Stimulated activated CD8-positive, alpha-beta memory T cell treated with anti-CD3 and anti-CD28 coated beads, Interleukin-7, amount 100 ng/mL, for 24 hours (primary cell): ENCODE measurements around the gene DIDO1.
"Not testable (repeated sequence)": the region's sequence is repeated elsewhere in the genome, so short reads cannot be mapped to it uniquely, and the experiment has no call there.

Experiments used
- DNase-seq: peaks from one replicate; pipeline ENCODE4 v3.0.0-alpha.2; 2020; ENCODE audit warnings: low read depth

DIDO1 gene

DNA sequence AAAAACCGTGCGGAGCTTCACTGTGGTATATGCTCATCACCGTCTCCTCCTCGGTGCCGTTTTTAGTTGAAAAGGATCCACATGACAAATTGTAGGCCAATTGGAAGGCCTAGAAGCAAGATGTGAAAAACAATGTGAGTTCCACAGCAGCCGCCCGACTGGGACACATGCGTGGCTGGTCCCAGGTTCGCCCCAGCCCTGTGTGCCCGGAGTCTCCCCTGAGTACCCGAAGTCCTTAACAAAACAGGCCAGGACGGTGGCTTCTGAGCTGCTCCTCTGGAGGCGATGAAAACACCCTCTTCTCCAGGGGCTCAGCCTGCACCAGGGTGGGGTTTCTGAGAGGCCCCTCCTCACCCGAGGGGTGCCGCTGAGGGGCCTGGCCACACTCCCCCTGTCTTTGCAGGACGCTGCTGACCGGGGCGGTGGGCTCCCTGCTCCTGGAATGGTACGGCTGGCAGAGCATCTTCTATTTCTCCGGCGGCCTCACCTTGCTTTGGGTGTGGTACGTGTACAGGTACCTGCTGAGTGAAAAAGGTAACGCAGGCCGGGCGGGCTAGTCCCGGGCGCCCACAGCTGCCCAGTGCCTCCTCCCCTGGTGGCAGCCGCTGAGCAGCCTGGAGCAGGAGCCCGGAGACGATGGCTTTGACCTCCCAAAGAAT is 36.0 kb upstream of the DIDO1 start:
- DNase-seq = no peak

DNA sequence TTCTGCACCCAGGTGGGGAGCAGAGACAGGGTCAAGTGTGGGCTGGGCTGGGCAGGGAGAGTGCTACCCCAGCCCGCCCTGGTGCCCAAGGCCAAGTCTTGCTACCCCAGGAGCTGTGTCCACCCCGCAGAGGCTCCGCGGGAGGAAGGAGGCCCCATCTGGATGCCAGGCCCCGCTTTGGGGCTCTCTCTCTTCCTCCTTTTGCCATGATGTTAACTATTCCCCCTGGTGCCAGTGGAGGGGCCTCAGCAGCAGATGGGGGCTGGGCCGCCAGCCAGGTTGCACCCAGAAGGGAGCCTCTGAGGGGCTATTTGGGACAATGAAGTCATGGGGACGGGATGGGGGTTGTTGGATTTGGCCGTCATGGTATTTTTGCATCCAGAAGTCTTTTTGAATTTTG is 35.5 kb upstream of the DIDO1 start:
- no peak for DNase-seq

DNA sequence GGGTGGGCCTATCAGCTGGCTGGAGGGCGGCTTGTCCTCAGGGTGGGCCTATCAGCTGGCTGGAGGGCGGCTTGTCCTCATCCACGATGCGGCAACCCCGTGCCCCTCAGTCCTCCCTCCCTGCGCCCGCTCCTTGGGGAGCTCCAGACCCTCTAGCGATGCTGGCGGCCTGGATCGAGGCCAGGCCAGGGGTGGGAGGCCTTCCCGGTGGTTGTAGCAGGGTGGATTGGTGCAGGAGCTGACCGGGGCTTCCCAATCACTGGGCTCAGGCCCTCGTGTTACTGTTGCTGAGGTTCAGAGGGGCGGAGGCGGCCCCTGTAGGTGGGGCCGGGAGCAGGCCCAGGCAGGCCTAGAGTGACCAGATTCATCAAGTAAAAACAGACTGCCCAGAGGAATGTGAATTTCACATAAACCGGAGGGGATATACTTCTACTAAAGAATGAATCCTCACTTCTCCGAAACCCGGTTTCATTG is 35.0 kb upstream of the DIDO1 start:
- no peak for DNase-seq

DNA sequence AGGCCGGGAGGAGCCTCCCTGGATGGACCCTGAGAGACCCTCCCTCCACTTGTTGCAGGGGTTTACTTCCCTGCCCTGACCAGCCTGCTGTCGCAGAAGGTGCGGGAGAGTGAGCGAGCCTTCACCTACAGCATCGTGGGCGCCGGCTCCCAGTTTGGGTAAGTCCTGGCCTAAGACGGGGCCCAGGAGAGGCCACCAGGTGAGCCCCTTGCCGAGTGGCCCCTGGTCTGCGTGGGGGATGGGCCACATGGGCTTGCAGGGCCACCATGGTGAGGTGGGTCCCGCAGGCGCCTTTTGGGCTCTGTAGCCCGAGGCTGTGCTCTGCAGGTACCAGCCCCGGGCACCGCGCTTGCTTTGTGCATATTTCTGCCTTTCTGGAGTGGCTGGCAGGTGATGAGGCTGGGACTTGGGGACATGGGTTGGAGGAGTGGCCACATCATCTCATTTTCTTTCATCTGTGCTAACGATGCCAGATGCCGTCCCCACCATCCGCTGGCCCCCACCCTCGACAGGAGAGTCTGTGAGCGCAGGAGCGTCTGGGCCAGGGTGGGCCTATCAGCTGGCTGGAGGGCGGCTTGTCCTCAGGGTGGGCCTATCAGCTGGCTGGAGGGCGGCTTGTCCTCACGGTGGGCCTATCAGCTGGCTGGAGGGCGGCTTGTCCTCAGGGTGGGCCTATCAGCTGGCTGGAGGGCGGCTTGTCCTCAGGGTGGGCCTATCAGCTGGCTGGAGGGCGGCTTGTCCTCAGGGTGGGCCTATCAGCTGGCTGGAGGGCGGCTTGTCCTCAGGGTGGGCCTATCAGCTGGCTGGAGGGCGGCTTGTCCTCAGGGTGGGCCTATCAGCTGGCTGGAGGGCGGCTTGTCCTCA is 34.4 kb upstream of the DIDO1 start:
- not testable (repeated sequence) for DNase-seq

DNA sequence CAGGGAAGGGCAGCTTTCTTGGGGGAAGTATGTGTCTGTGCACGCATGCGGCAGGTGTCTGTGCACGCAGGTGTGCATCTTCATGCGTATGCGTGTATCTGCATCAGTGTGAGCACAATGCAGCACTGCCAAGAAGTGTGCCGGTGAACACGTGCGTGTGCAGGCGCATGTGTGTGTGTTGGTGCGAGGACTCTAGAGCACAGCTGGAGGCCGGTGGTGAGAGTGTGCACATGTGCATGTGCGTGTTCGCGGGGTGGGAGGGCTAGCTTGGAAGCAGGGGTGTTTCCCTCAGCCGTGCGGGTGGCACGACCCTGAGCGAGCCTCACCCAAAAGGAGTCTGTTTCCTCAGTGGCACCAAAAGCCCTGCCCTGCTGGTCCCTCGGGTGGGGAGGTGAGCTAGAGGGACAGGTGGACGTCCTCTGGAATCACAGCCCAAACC is 33.7 kb upstream of the DIDO1 start:
- no peak for DNase-seq

DNA sequence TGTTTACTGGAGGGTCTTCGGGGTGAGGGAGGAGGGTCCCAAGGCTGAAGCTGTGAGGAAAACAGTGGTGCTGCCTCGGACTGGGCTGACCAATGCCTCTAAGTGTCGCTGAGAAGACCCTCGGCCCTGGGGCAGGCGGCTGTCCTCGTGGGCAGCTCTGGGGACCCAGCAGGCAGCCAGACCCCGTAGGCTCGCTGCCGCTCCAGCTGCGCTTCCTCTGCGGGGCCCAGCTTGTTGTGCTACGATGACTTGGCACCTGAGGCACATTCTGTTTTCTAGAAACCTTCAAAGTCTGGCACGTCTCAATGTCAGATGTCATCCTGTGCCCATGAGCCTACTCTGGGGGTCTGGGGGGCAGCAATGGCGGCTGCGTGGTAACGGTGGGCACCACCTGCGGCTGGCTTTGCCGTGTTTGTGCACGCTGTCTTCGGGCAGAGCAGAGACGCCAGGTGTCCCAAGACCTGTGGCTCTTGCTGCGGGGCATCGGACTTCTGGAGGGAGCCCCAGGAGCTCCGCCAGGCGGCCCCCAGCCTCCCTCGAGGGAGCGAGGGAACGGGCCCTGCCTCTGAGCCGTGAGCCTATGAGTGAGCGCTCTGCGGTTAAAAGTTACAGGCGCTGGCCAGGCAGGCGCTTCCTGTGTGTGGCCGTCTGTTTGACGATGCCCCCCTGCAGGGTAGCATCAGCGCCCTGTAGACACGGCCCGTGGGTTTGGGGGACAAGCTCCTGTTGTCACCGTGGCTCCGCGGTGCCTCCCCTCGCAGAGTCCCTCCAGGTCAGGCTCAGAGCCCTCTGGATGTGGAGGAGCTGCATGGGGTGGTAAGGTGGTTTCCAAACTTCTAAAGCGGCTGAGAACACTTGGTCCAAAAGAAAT is 33.0 kb upstream of the DIDO1 start:
- DNase-seq = no peak

DNA sequence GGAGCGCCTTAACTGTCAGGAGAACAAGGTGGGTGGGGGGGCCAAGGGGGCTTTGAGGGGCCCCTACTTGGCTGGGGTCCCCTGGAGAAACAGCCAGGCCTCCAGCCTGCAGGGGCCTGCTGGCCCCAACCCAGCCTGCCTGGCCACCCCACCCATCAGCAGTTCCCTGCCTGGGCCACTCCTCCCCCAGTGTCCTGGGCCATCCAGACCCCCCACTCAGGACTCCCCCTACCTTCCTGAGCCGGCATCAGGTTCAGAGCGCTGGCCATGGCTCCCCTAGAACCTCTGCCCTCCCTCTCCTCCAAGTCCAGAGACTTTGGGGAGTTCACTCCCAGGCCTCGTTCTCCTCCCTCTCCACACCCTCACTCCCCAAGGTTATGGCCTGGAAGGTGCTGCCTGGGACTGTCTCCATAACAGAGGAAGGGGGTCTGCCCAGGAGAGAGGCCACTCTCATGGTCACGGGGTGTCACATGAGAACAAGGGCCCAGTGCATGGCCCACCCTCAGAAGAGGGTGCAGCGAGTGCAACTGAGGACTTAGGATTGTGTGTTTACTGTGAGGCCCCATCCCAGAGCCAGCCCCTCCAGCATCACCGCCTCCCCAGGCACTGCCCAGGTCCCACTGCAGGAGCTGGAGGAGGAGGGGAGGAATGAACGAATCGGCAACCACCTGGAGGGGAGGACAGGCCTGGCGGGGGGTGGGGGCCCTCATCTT is 32.2 kb upstream of the DIDO1 start:
- no peak for DNase-seq

DNA sequence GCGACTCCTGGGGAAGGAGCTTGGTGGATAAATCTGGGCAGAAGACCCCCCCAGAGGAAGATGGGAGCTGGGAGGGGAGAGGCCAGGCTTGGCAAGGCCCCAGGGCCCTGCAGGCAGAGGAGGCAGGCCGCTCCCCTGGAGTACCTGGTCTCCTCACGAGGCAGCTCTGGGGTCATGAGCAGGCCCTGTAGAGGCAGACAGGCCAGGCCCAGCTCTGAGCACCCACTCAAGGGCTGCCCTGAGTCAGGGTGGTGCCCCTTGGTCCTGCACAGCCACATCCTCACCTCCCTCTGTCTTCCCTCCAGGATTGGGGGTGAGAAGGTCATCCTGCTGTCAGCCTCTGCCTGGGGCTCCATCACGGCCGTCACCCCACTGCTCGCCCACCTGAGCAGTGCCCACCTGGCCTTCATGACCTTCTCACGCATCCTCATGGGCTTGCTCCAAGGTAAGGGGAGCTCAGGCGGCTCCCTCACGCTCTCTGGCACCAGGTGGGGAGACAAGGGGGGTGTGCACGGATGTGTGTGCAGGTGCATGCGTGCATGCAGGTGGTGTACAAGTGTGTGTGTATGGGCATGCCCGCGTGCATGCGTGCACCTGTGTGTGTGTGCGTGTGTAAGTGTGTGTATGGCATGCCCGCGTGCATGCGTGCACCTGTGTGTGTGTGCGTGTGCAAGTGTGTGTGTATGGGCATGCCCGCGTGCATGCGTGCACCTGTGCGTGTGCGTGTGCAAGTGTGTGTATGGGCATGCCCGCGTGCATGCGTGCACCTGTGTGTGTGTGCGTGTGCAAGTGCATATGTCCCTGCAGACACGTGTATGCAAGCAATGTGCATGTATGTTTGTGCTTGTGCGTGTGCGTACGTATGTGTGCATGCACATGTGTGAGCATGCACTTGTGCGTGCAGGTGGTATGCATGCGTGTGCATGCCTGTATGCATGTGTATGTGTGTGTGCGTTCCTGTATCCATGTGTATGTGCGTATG is 31.1 kb upstream of the DIDO1 start:
- DNase-seq = no peak

DNA sequence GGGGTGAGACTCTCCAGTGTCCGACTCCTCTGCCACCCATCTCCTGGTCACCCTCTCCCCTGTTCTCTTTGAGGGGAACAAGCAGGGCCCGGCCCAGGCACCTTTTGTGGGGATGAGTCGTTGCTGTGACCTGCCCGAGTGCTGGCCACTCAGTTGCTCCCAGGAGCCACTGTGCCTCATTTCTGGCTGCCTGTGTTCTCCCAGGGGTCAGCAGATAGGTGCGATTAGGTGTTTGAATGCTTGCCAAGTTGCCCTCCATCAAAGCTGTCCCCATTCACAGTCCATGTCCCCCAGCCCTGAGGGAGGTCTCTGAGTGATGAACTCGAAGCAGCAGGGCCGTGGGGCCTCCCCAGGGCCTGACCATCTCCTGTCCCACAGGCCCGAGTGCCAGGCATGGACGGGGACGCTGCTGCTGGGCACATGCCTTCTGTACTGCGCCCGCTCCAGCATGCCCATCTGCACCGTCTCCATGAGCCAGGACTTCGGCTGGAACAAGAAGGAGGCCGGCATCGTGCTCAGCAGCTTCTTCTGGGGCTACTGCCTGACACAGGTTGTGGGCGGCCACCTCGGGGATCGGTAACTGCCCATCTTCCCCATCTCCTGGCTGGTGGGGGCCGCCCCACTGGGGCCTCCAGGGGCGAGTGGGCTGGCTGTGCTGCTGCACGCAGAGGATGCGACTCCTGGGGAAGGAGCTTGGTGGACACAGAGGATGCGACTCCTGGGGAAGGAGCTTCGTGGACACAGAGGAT is 30.3 kb upstream of the DIDO1 start:
- DNase-seq = no peak

DNA sequence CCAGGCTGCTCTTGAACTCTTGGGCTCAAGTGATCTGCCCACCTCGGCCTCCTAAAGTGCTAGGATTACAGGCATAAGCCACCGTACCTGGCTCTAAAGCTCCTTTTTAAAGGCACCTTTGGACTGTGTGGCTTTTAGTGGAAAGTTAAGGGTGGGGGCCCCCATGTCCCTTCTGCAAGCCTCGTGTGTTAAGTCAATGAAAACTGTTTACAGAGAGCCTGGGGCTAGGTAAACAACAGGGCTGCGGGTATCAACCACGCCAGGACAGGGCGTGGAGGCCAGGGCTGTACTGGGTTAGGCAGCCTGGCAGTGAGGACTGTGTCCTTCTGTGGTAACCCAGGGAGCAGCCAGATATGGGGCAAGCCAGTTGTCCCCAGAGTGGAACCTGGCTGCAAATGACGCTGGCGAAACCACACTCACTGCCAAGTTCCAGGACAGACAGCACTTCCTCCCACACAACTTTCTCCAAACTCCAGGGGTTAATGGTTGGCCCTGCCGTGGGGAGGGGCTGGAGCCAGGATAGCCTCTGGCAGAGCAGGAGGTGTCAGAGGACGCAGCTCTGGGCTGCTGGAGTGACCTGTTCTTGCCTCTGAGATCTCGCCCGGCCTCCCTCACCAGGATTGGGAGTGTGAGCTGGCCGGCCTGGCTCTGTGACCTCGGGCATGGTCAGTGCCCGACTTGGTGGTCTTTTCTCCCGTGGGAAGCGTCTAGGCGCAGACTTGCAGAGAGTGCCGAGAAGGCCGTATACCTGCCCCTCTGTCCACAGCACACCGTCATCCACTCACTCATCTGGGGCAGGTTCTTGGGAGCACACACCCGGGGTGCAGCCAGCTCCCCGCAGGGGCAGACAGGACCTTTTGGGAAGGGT is 29.4 kb upstream of the DIDO1 start:
- DNase-seq = no peak

DNA sequence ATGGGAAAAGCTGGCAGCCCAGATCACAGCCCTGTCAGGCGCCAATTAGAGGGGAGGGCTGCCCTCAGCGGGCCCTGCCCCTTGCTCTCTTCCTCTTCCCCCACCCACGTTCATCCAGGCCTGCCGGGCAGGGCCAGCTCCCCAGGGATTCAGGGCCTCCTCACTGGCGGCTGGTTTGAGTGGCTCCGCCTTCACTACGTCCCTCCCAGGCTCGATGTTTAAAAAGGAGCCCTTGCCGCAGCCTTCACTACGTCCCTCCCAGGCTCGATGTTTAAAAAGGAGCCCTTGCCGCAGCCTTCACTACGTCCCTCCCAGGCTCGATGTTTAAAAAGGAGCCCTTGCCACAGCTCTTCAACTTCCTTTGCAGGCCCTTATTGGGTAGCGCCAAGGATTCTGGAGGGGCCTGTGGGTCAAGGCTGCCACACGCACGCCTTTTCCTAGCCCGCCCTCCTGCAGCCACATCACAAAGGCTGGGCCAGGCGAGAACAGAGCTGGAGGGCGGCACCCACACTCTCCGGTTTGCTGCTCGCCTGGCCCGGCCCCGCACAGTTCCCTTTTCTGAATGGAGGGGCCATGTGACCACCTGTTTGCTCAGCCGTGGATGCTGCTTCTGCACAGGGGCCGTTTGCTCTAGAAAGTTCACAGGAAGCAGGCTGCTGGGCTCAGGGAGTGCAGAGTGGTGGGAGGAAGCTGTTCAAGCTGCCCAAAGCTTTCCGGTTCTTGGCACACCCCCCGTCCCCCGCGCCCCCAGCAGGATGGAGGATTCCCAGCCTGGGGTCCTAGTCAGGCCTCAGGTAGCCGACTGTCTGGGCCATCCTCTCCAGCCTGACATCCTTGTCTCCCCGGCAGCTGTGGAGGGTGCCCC is 27.8 kb upstream of the DIDO1 start:
- peak; percentile 29 for DNase-seq

DNA sequence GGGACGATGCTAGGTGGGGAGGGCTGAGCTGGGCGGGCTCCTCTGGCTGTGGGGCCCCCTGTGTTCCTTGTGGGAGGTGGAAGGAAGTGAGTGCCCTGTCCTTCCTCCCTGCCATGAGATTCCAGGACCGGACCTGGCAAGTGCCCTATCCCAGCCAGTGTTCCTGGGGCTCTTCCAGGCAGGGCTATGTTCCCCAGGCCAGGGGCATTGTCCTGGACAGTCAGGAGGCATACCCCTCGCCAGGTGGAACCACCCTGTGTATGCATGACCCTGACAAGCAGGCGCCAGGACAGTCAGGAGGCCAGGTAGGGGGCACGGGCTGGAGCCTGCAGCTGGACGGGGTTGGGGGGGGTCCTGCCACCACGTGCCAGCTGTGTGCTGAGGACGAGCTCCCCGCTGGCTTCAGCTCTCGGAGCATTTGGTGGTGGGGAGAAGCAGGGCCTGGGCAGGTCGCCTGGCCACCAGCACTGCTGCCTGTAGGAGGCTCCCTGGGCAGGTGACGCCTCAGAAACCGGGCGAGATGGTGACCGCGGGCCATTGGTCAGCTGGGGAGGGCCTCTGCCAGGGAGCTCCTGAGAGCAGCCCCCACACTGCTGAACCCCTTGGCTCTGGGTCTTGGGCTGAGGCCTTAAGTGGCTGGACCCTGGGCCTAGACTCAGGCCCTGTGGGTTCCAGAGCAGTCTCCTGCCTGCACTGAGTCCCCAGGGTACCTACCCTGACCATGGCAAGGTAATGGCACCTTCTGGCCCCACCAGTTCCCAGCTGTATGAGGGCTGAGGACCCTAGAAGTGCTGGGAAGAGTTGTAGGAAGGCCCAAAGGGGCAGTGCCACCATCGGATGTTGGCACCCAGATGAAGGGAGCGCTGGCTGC is 26.9 kb upstream of the DIDO1 start:
- no peak for DNase-seq

DNA sequence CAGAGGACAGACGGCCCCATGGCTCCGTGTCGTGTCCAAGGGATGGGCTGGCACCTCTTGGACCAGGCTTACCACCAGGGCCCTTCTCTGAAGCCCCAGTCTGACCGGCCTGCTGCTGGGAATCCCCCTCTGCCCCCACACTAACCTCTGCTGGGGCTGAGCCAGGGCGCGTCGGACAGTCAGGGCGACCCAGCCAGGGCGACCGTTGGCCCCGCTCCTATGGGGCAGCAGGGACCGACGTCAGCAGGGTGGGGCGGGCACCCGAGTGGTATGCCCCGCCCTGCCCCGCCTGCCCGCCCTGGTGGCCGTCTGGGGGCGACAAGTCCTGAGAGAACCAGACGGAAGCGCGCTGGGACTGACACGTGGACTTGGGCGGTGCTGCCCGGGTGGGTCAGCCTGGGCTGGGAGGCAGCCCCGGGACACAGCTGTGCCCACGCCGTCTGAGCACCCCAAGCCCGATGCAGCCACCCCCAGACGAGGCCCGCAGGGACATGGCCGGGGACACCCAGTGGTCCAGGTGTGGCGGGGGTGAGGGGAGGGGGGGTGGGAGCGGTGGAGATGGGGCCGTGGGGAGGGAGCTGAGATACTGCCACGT is 26.2 kb upstream of the DIDO1 start, which contains the start of gene SLC17A9:
TSS of gene SLC17A9 (plus strand) at position 337 of the 595 bp plus-strand sequence. CDS start at position 459, 122 bp downstream.
- DNase-seq = peak; percentile 37

DNA sequence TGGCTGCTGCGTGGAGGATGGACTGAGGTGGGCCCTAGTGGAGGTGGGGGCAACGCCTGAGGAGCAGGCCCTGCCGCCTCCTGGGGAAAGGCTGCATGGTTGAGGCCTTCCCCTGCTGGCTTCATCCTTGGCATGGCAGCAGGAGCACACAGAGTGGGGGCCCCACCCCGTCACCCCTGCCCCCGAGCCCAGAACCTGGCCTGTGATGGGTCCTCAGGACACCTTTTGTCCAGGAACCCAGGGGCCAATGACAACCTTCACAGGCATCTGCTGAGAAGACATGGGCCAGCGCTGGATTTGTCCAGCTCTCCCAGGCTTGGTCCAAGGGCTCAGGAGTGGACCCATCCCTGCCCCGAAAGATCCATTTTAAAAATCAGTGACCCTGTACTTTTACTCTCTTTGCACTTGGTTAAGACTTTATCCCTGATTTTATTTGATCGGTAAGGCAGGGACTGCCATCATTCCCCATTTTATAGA is 25.6 kb upstream of the DIDO1 start:
- no peak for DNase-seq

DNA sequence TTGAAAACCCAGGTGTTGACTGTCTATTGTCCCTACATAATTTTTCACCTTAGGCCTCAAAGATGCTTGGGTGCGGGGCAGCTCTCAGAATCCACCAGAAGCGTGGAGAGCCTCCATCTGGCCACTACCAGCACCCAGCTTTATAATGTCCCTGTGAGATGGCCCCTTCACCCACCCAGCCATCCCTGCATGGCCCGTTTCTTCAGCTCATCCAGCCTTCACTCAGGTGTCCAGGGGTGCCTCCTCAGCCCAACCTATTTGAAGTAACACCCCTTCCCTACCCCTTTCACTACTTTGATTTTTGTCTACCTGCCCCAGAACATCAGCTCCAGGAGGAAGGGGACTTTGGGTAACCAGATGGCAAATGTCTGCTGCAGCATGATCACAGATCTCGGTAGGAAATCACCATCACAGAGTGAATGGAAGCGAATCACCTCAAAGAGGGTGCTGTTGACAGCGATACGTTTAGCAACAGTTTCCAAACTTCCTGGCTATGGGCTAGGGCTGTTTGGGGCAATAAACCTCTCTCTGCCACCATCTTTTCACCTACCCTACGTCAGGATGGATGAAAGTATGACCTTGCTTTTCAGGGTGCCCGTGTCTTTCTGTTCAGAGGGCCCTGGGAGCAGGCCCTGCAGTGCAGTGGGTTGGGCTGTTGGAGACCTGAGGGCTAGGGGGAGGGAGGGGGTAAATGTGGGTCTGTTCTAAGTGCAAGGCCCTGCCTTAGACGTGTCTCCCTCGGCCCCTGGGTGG is 25.0 kb upstream of the DIDO1 start:
- no peak for DNase-seq
